ENCODE measurements around the gene ESYT2.
A peak's percentile ranks its signal among the peaks of the same experiment; 100 is the strongest.

Gene ESYT2

DNA sequence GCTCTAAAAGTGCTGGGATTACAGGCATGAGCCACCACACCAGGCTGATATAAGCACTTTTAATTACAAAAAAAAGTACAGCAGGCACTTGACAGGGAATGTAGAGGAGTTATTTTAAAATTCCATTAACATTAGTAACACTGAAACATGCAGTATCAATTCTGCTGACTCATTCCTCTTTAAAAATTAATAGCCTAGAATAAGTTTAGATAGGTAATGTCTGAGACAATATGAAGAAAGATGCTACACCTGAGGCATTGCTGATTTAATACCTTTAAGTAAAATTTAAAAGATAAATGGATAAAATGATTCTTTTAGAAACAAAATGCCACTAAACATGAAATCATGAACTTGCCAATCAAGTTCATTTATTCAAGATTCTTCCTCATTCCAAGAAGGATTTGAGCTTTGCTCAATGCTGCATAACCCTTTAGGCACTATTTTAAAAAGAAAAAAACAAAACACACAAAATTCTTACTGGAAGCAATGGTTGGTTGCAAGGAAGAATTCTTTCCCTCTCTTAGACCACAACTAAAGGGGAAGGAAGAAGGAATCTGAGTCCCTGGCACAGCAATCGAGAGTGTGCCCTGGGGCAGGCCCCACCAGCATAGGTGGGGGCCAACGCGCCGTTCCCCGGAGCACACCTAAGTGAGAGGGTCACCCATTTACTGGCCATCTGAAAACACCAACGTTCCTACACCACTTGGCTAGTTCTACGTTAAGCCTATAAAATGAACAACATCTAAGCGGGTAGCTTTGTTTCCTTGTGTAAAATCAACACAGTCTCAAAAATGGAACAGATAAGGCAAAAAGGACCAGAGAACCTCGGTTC, 26.6 kb downstream of the ESYT2 start:
- peak; percentile 64 for DNase-seq

DNA sequence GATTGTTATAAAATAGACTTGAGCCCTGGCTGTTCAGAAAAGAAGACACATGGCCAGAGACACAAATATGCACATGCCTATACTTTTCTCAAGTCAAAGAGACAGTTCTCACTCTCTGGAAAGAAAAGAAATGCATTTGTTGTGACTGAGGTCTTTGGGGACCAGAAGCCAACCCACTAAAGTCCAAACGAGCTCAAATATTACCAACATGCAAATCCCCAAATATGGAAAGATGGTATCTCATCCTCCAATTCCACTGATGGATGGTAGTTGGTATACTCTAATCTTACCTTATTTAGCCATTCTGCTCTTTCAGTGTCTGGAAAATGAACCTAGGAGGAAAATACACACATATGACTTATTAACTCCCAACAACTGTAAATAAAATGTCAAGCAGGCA, 30.6 kb downstream of the ESYT2 start:
- no peak for DNase-seq

DNA sequence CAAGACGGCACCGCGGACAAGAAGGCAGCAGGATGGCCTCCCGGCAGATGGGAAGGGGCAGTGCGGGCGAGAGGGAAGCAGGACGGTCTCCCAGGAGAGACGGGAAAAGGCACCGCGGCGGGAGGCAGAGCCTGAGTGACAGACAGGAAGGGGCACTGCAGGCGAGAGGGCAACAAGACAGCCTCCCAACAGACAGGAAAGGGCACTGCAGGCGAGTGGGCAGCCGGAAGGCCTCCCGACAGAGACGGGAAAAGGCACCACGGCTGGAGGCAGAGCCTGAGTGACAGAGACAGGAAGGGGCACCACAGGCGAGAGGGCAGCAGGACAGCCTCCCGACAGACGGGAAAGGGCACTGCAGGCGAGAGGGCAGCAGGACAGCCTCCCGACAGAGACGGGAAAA, 32.6 kb downstream of the ESYT2 start:
- DNase-seq: no peak

DNA sequence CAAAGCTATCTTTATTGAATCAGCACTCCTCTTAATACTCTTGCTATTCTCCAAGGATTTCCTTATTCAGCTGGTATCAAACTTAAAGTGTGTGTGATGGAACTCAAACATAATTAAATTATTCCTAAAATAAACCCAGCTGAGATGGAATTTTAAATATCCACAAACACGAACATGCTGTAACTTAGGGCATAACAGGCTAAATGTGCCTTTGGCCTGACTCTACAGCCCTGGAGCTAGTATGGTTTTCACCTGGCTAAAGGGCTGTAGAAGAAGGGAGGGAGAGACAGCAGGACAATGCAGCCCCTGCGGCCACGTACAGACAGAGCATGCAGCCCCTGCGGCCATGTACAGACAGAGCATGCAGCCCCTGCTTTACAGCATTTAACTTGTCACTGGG, 34.0 kb downstream of the ESYT2 start:
- no peak for DNase-seq

DNA sequence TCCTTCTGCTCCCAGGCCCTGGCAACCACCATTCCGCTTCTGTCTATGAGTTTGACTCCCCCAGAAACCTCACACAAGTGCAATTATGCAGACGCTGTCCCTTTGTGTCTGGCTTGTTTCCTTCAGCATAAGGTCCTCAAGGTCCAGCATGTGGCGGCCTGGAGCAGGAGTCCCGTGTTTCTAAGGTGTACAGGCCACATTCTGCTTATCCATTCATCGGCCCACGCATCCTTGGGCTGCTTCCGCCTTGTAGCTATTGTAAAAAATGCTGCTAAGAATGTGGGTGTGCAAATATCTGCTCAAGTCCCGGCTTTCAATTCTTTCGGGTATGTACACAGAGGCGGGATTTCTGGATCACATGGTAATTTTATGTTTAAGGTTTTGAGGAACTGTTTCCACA, 38.2 kb downstream of the ESYT2 start:
- DNase-seq: no peak

DNA sequence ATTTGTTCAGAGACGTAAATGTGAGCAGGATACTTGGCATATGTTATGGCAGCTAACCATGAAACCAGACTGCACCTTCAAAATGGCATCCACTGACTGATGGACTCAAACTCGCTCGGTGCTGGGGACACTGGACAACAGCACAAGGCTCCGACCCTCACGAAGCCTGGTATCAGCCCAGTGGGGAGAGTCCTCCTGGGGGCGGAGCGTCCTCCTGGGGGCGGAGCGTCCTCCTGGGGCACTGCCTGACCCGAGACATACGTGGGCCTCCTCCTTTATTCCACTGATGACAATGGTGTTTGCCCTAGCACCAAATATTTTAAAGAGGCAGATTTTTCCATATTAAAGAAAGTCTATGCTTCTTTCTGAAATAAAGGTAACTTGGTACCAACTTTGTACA, 39.5 kb downstream of the ESYT2 start:
- no peak for DNase-seq

DNA sequence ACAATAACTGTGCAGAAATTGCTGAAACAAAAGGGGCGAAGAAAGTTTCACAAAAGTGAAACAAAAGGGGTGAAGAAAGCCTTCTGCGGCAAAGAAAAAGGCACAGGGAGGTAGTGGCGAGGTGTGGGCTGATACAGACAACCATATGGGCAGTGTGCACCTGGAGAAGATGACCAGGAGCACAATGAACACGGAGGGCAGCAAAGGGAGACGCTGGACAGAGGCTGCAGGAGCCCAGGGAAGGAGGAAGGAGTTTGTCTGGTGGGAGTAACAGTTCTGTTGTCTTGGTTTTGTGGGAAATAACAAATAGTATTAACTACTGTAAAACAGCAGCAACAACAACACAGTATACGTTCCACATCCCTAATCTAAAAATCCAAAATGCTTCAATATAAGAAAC, 42.4 kb downstream of the ESYT2 start:
- no peak for DNase-seq

DNA sequence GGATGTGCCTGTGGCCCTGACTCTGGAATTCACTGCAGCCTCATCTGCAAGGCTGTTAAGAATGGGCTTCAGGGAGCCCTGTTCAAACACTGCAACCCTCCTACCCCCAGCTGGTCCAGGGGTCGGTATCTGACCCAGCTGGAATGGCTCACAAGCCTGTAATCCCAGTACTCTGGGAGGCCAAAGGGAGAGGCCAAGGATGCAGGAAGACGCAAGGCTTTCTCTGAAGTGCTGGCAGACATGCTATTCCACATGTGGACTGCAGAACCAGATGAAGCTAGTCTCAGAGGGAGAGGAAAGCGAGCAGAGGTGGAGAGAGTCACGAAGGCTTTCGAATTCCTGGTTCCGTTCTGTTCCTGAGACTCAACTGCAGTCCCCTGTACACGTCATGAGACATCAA, 45.0 kb downstream of the ESYT2 start:
- no peak for DNase-seq

DNA sequence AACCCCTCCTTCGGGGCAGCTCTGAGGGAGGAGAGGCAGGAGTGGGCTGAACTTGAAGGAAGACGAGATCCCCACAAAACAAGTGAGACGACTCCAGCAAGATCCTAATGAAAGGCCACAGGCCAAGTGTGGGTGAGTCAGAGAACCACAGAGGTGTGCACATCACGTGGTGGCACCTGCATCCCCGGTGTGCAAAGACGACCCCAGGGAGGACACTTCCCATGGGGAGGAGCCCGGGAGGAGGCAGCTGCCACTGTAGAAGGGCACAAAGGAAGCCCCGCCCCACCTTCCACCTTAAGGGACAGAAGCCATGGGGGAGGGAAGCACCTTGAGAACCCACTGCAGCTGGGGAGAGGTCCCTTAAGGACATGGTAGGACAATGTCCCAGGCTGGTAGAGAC, 45.7 kb downstream of the ESYT2 start:
- no peak for DNase-seq

DNA sequence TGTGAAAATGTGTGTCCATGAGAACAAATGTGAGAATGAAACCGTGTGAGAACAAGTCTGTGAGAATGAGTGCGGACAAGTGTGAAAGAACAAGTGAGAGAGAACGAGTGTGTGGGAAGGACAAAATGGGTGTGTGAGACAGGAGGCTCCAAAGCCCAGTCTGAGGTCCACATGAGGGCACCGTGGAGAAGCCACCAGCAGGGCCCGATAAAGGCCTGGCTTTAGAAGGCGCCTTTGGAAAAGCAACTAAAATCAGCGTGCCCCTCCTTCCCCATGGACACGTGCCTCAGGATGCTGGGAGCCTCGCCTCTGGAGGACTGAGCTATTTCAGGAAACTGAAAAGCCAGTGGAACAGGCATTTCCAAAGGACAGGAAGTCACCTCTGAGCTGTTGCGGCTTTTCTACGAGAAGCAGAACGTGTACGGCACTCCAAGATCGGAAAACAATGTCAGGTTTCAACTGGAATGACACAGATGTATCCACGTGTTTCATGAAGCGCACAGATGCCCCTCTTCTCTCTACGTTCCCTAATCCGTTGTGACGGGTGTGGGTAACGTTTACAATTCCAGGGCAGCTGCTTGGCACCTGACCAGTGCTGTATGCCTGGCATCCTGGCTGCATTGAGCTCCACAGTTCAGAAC, 46.4 kb downstream of the ESYT2 start:
- peak; percentile 33 for DNase-seq

DNA sequence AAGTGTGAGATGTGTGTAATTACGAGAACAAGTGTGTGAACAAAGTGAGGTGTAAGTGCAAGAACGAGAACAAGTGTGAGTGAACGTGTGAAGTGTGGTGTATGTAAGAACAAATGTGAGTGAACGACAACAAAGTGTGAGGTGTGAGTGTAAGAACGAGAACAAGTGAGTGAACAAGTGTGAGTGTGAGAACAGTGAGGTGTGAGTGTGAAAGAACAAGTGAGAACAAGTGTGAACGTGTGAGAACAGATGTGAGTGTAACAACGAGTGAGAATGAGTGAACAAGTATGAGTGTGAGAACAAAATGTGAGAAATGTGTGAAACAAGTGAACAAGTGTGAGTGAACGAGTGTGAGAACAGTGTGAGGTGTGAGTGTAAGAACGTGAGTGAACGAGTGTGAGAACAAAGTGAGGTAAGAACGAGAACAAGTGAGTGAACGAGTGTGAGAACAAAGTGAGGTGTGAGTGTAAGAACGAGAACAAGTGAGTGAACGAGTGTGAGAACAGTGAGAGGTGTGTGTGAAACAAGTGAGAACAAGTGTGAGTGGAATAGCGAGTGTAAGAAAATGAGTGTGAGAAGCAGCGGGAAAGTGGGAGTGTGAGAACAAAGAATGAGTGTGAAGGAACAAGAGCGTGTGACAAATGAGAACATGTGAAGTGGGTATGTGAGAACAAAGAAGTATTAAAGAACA, 47.2 kb downstream of the ESYT2 start:
- no peak for DNase-seq

DNA sequence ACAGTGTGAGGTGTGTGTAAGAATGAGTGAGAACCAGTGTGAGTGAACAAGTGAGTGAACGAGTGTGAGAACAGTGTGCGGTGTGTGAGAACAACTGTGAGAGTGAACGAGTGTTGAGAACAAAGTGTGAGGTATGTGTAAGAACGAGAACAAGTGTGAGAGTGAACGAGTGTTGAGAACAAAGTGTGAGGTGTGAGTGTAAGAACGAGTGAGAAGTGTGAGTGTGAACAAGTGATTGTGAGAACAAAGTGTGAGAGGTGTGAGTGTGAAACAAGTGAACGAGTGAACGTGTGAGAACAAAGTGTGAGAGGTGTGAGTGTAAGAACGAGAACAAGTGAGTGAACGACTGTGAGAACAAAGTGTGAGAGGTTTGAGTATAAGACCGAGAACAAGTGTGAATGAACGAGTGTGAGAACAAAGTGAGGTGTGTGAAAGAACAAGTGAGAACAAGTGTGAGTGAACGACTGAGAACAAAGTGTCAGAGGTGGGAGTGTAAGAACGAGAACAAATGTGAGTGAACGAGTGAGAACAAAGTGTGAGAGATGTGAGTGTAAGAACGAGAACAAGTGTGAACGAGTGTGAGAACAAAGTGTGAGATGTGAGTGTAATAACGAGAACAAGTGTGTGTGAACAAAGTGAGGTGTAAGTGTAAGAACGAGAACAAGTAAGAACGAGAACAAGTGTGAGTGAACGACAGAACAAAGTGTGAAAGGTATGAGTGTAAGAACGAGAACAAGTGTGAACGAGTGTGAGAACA, 47.9 kb downstream of the ESYT2 start:
- no peak for DNase-seq

DNA sequence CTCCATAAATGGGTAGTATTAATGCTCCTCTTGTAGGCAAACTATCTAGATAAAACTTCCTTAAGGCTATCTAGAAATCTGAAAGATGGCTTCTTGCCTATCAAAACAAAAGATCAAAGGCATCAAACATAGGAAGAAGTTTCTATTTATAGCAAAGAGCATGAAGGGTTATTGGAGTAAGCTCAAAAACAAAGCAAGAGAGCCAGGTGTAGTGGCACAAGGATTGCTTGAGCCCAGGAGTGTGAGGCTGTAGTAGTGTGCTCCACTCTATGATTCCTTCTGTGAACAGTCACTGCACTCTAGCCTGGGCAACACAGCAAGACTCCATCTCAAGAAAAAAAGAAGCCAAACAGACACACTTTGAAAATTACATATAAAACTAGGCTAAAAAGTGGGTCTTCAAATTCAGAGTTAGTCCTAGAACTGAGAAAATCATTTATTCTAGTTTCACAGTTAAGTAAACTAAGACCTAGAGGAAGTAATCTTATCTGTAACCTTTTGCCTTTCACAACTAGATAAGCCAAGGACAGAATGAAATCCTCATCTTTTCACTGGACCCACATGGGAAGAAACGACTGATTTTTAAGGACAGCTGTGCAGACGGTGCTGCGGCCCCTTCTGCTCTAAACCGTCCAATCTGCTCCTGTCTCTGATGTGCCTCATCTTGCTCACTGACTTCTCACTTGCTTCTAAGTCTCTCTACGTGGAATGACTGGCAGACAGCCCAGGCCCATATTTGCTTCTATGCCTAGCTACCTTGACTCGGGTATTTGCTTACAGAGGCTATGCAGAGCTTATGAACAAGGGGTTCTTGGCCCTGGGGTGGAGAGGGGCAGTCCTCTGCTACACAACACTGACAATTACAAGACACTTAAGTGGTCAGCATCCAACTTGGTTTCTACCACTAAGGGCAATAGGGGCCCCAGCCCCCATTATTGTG, 50.0 kb downstream of the ESYT2 start:
- no peak for DNase-seq

DNA sequence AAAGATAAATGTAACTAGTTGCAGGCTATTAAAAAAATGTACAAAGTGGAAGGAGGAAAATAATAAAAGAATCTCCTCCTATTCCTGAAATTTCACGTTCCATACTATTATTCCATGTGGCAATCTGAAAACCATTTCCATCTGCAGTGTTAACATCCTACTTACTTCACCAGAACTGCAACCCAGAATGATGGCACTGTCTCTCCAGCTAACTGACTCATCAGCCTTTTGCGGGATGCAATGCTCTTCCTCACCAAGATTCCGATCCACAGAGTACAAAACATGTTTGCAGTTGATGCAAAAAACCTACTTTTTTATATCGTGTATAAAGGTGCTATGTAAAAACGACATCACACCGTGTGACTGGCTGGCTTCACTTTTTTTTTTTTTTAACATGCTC, 50.8 kb downstream of the ESYT2 start:
- peak; percentile 69 for DNase-seq

DNA sequence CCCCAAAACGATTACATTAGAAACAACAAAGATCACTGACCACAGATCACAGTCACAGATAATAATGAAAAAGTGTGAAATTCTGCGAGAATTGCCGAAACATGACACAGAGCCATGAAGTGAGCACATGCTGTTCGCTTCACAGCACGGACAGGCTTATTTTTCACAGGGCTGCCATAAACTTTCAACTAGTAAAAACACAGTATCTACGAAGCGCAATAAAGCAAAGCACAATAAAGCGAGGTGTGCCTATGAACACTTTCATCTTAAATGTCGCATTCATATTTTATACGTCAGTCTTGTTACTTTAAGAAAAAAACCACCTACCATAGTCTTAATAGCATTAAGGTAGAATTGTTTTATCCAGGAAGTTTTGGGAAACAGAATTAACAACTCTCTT, 51.5 kb downstream of the ESYT2 start:
- no peak for DNase-seq

DNA sequence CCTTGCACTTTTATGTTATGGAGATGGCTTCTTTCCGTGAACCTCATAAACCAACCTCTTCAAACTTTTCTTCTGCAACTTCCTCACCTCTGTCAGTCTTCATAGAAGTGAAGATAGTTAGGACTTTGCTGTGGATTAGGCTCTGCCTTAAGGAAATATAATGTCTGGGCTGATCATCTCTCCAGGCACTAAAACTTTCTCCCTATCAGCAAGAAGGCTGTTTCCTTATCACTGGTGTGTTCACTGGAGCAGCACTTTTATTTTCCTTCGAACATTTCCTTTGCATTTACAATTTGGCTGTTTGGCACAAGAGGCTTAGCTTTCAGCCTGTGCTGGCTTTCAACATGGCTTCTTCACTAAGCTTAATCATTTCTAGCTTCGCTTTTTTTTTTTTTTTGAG, 52.8 kb downstream of the ESYT2 start:
- DNase-seq: no peak

DNA sequence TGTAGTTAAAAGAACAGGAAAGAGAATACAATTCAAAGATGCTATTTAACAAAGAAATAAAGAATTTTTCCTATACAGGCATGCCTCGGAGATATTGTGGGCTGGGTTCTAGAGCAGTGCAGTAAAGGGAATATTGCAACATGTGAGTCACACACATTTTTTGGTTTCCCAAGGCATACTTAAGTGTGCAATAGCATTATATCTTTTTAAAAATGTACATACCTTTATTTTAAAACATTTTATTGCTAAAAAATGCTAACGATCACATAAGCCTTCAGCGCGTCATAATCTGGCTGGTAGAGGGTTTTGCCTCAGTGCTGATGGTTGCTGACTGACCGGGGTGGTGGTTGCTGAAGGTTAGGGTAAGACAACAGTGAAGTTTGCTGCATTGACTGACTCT, 54.4 kb downstream of the ESYT2 start:
- DNase-seq: peak; percentile 29

DNA sequence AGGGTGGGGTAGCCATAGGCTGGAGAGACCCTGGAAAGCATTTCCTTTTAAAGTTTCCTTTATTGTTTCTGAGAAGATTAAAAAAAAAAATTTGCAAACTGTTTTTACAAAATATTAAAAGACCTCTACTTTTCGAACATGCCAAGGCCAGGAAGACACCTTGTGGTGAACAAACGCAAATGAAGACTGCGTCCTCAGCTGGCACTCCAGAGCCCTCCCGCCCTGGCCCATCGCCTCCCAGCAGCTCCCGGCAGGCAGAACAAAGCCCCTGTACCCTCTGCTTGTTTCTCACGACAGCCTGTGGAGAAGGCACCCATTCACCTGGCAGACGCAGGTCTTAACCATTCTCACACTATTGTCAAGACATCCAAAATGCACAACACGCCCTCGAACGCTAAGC, 56.4 kb downstream of the ESYT2 start:
- no peak for DNase-seq

DNA sequence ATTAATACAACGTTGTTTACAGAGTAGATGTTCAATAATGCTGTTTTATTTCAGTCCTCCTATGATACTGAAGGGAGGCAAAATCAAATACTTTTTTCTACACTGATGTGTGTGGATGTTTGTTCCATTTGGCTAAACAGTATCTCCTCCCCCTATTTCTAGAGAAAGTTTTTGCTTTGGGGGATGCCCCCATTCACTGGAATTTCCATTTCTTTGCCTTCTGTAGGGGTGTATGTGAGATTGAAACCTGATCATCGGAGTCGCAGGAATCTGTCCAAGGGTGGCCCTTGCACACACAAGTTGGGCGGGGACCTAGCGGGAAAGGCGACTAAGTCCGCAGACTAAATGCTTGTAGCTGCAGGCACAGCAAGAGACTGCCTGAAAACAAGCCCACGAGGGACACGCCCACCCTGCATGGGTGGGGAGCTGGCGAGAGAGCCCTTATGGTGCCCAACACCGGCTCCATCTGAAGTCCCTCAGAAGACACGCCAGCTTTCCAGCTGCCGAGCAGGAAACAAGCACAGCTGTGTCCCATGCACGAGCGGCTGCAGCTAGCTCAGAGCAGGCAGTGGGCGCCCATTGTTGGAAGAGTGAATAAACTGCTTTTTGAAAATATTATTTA, 58.0 kb downstream of the ESYT2 start:
- no peak for DNase-seq

DNA sequence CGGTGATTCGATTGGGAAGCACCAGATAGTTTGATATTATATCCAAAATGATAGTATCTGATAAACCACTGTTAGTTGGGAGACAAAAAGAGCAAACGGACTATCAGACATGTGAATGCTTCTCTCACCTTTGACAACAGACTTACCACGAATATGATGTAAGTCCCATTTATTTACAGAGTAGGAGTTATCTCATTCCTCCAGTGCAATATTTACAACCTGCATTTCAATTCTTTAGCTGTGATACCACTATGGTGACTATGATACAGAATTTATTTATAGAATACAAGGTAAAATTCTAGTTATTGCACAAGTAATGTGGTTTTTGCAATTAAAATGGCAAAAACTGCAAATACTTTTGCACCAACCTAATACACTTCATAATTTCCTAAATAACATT, 61.6 kb downstream of the ESYT2 start:
- no peak for DNase-seq

DNA sequence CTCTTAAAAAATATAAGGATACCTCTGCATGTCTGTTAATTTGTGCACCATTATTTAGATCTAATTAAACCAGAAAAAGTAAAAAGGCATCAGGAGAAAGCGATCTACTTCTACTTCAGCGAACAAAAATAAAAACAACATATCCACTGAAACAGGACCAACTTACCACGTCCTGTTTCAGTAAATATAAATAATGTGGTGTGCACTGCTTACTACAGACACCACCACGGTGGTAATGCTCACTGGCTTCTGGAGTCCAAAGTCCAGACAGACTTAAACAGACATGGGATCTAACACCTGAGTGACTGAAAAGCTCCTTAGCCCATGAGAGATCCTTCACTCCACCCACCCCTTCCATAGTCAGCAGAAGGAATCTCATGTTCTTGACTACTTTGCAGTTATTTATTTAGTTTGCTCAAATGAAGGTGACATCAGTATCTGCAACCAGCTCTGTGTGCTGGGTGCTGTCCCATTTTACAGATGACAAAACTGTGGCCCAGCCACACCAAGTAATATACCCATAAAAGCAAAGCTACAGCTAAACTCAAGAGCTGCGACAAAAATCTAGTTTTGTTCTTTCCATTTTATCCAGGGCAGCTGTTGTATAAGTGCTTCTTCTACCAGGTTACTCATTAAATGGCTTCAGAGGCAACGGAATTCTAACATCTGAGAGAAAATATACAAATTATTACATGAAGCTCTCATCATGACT, 62.6 kb downstream of the ESYT2 start:
- no peak for DNase-seq
